Liver (tissue), 9 donors: Measurements from ENCODE around the gene KRTAP4-12. TPM values are rescaled to one million over a fixed set of nuclear protein-coding genes. Genes with fewer than 3 reads are reported as not detected.

Experiments
- DNase-seq: peaks from one replicate; pipeline ENCODE4 v3.0.0-alpha.2; 2017; ENCODE audit warnings: low spot score
- H3K27ac ChIP-seq, 2 donors: one replicate each; pipeline ENCODE4 v1.7.0; 2013; ENCODE audit warnings: inconsistent platforms in 2 of 2, low read length in 2 of 2, control low read depth in 1 of 2, low read depth in 1 of 2, mild to moderate bottlenecking in 1 of 2
- H3K27me3 ChIP-seq, 4 donors: one replicate each; pipeline versions ENCODE4 v1.6.1 to v1.7.0; 2013; ENCODE audit warnings: low read length in 3 of 4, inconsistent platforms in 1 of 4, mild to moderate bottlenecking in 1 of 4, moderate library complexity in 1 of 4; ENCODE audit not compliant: control insufficient read depth in 4 of 4, insufficient read depth in 4 of 4
- H3K36me3 ChIP-seq, 4 donors: one replicate each; pipeline versions ENCODE4 v1.6.1 to v1.7.0; 2013; ENCODE audit warnings: low read length in 3 of 4, mild to moderate bottlenecking in 3 of 4, low read depth in 1 of 4, moderate library complexity in 1 of 4; ENCODE audit not compliant: control insufficient read depth in 4 of 4, insufficient read depth in 3 of 4
- H3K4me1 ChIP-seq, 4 donors: one replicate each; pipeline versions ENCODE4 v1.6.1 to v1.7.0; 2013; ENCODE audit warnings: low read length in 3 of 4, mild to moderate bottlenecking in 3 of 4, moderate library complexity in 1 of 4; ENCODE audit not compliant: control insufficient read depth in 4 of 4, insufficient read depth in 4 of 4
- H3K4me3 ChIP-seq, 3 donors: one replicate each; pipeline versions ENCODE4 v1.6.1 to v1.7.0; 2013; ENCODE audit warnings: low read length in 3 of 3, control low read depth in 1 of 3, low read depth in 1 of 3, mild to moderate bottlenecking in 1 of 3
- H3K9ac ChIP-seq, 2 donors: one replicate each; pipeline ENCODE4 v1.7.0; 2013; ENCODE audit warnings: low read length in 2 of 2, mild to moderate bottlenecking in 2 of 2, moderate library complexity in 2 of 2, control low read depth in 1 of 2, low read depth in 1 of 2
- H3K9me3 ChIP-seq, 4 donors: one replicate each; pipeline versions ENCODE4 v1.6.1 to v1.7.0; 2013; ENCODE audit warnings: low read length in 3 of 4; ENCODE audit not compliant: control insufficient read depth in 4 of 4
- CTCF ChIP-seq: fragments of 150-350 bp; IDR thresholded peaks from 2 replicates; pipeline ENCODE4 v1.5.1; 2017; ENCODE audit warnings: improper control_type of control experiment, low read depth, low read length; ENCODE audit not compliant: missing input control
- EGR1 ChIP-seq, 2 donors: IDR thresholded peaks; 2 replicates each; pipeline ENCODE4 v1.6.1; 2016 to 2018; ENCODE audit warnings: antibody characterized with exemption in 2 of 2, low read depth in 2 of 2
- FOXA2 ChIP-seq: IDR thresholded peaks from 2 replicates; pipeline ENCODE4 v1.6.1; 2016; ENCODE audit warnings: antibody characterized with exemption
- GABPA ChIP-seq, 2 donors: IDR thresholded peaks in 1 of 2; conservative IDR thresholded peaks in 1 of 2; 2 replicates each; pipeline ENCODE4 v1.6.1; 2016; ENCODE audit warnings: antibody characterized with exemption in 2 of 2, mild to moderate bottlenecking in 1 of 2, moderate library complexity in 1 of 2
- HNF4A ChIP-seq, 2 donors: conservative IDR thresholded peaks; 2 replicates each; pipeline ENCODE4 v1.6.1; 2016; ENCODE audit warnings: antibody characterized with exemption in 2 of 2, mild to moderate bottlenecking in 2 of 2
- HNF4G ChIP-seq: IDR thresholded peaks from 2 replicates; pipeline ENCODE4 v1.6.1; 2016; ENCODE audit warnings: antibody characterized with exemption
- JUND ChIP-seq, 2 donors: IDR thresholded peaks; 2 replicates each; pipeline ENCODE4 v1.6.1; 2016; ENCODE audit warnings: antibody characterized with exemption in 2 of 2
- NR2F2 ChIP-seq: IDR thresholded peaks from 2 replicates; pipeline ENCODE4 v1.6.1; 2016; ENCODE audit warnings: antibody characterized with exemption
- RAD21 ChIP-seq, 2 donors: IDR thresholded peaks; 2 replicates each; pipeline ENCODE4 v1.6.1; 2016; ENCODE audit warnings: antibody characterized with exemption in 2 of 2, mild to moderate bottlenecking in 2 of 2
- RXRA ChIP-seq, 2 donors: IDR thresholded peaks; 2 replicates each; pipeline ENCODE4 v1.6.1; 2017 to 2018; ENCODE audit warnings: antibody characterized with exemption in 2 of 2, mild to moderate bottlenecking in 1 of 2
- SP1 ChIP-seq: IDR thresholded peaks from 2 replicates; pipeline ENCODE4 v1.6.1; 2018; ENCODE audit warnings: antibody characterized with exemption, mild to moderate bottlenecking
- TAF1 ChIP-seq: conservative IDR thresholded peaks from 2 replicates; pipeline ENCODE4 v1.6.1; 2016; ENCODE audit warnings: antibody characterized with exemption, mild to moderate bottlenecking
- YY1 ChIP-seq: IDR thresholded peaks from 2 replicates; pipeline ENCODE4 v1.6.1; 2016; ENCODE audit warnings: antibody characterized with exemption, mild to moderate bottlenecking
- WGBS: extraction: QIAGEN DNeasy Blood & Tissue Kit; methylation state at CpG from one replicate; pipeline ENCODE4 v1.1.7; 2013; 5-methylcytosine and 5-hydroxymethylcytosine counted together
- polyA plus RNA-seq, 2 donors: library from polyadenylated mRNA; stranded (reverse) in 1 of 2; unstranded in 1 of 2; fragments of 200-250 nt in 1 of 2; fragments of >200 nt in 1 of 2; fragmentation: Nextera tagmentation in 1 of 2; extraction: Ambion mirVana in 1 of 2; gene quantifications; one replicate each; pipeline versions ENCODE4 v1.2.1 to v1.2.3, GENCODE V29; 2013 to 2015
- total RNA-seq, 2 donors: library from RNA; depleted of rRNA; stranded (reverse); fragments of >200 nt; gene quantifications; one replicate each; pipeline ENCODE4 v1.2.3, GENCODE V29; 2014
- TF ChIP-seq, protein P1 (sequence below): IDR thresholded peaks from 2 replicates; pipeline ENCODE4 v1.6.1; 2016; ENCODE audit warnings: antibody characterized with exemption
- TF ChIP-seq, protein P2 (sequence below): IDR thresholded peaks from 2 replicates; pipeline ENCODE4 v1.6.1; 2016; ENCODE audit warnings: antibody characterized with exemption
- TF ChIP-seq, protein P3 (sequence below): IDR thresholded peaks from 2 replicates; pipeline ENCODE4 v1.6.1; 2016; ENCODE audit warnings: antibody characterized with exemption, mild to moderate bottlenecking
- donor health status: healthy.
- donor health status: healthy.
- donor health status: healthy.
- donor health status: healthy.
- donor health status: healthy.

The KRTAP4-12 gene
- total and polyA plus RNA-seq, 4 donors: not detected

DNA sequence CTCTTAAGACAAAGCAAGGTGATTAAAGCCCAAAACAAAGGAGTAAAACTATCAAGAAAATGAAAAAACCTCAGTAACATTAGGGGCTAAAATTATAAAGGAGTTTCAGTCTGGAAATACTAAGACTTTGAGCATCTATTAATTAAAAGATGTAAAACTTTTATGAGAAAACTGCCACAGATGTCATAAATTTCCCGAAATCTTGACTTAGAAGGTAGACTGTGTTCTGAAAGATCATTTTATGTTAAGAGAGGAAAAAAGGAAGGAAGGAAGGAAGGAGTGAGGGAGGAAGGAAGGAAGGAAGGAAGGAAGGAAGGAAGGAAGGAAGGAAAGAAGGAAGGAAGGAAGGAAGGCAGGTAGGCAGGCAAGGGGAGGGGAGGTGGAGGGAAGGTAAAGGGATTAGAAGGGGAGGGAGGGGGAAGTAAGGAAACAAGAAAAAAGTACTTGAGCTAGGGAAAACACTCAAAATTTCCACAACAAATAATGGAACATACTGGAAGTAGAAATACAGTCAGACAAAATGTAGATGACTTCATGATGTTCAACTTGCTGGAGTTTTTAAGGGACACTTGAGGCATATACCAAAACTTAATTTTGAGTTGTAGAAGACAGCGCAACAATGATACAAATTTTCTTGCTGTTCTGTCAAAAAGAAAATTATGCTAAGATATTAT, 23.7 kb upstream of the KRTAP4-12 start:
- Histone ChIP-seq H3K36me3 (no peaks in the 10 kb centered on the region), H3K27me3 (peaks cover 0 to 5% (median 0%) of the 10 kb centered on the region in 4 donors), H3K4me3 (no peak overlapping the region), H3K9ac (no peak overlapping the region), H3K9me3 (peaks cover 2 to 14% (median 7%) of the 10 kb centered on the region in 4 donors), H3K4me1 (no peaks in the 10 kb centered on the region), H3K27ac (no peak overlapping the region)
- DNase-seq: no peak
- WGBS: 90% methylated on average over 2 of the region's 2 CpGs
- TF ChIP-seq TAF1 (no peak), RXRA (IDR thresholded peaks at IDR 0.05) (no peak), RAD21 (IDR thresholded peaks at IDR 0.05) (no peak), HNF4A (conservative IDR thresholded peaks at IDR 0.05) (no peak), YY1 (no peak), GABPA (IDR thresholded peaks at IDR 0.05 in 1 of 2, conservative IDR thresholded peaks at IDR 0.05 in 1 of 2) (no peak)
- TF ChIP-seq, protein P1, sequence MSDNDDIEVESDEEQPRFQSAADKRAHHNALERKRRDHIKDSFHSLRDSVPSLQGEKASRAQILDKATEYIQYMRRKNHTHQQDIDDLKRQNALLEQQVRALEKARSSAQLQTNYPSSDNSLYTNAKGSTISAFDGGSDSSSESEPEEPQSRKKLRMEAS: no peak
- TF ChIP-seq, protein P2, sequence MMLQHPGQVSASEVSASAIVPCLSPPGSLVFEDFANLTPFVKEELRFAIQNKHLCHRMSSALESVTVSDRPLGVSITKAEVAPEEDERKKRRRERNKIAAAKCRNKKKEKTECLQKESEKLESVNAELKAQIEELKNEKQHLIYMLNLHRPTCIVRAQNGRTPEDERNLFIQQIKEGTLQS: no peak
- TF ChIP-seq, protein P3, sequence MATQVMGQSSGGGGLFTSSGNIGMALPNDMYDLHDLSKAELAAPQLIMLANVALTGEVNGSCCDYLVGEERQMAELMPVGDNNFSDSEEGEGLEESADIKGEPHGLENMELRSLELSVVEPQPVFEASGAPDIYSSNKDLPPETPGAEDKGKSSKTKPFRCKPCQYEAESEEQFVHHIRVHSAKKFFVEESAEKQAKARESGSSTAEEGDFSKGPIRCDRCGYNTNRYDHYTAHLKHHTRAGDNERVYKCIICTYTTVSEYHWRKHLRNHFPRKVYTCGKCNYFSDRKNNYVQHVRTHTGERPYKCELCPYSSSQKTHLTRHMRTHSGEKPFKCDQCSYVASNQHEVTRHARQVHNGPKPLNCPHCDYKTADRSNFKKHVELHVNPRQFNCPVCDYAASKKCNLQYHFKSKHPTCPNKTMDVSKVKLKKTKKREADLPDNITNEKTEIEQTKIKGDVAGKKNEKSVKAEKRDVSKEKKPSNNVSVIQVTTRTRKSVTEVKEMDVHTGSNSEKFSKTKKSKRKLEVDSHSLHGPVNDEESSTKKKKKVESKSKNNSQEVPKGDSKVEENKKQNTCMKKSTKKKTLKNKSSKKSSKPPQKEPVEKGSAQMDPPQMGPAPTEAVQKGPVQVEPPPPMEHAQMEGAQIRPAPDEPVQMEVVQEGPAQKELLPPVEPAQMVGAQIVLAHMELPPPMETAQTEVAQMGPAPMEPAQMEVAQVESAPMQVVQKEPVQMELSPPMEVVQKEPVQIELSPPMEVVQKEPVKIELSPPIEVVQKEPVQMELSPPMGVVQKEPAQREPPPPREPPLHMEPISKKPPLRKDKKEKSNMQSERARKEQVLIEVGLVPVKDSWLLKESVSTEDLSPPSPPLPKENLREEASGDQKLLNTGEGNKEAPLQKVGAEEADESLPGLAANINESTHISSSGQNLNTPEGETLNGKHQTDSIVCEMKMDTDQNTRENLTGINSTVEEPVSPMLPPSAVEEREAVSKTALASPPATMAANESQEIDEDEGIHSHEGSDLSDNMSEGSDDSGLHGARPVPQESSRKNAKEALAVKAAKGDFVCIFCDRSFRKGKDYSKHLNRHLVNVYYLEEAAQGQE: no peak

DNA sequence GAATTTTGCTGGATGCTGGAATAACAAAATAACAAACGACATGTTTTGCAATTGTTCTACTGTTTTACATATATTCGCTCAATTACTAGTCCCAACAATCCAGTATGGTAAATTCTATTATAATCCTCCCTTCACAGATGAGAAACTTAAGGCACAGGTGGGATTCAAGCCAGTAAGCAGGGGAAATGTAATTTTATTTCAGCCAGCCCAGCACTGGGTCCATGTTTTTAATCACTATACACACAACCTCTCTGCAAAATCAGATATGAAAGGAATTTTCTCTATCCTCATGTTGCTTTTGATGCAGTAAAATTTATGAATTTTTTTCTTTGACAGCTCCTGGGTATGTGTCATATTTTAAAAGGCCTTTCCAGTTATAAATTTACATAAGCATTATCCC, 21.3 kb upstream of the KRTAP4-12 start:
- Histone ChIP-seq H3K9ac (no peak overlapping the region), H3K27me3 (peaks cover 0 to 5% (median 0%) of the 10 kb centered on the region in 4 donors), H3K4me3 (no peak overlapping the region), H3K27ac (no peak overlapping the region), H3K36me3 (no peaks in the 10 kb centered on the region), H3K4me1 (no peaks in the 10 kb centered on the region), H3K9me3 (peaks cover 2 to 25% (median 7%) of the 10 kb centered on the region in 4 donors)
- WGBS: 82% methylated on average over 2 of the region's 2 CpGs
- no peak for TF ChIP-seq HNF4G
- TF ChIP-seq, protein P2: no peak
- TF ChIP-seq RAD21 (IDR thresholded peaks at IDR 0.05): no peak
- no peak for TF ChIP-seq FOXA2
- no peak for TF ChIP-seq GABPA (IDR thresholded peaks at IDR 0.05 in 1 of 2, conservative IDR thresholded peaks at IDR 0.05 in 1 of 2)
- no peak for TF ChIP-seq JUND (IDR thresholded peaks at IDR 0.05)
- TF ChIP-seq EGR1 (IDR thresholded peaks at IDR 0.05; ENCODE audit: low read depth in 2 of 2): no peak
- no peak for TF ChIP-seq SP1
- no peak for TF ChIP-seq NR2F2
- no peak for TF ChIP-seq HNF4A (conservative IDR thresholded peaks at IDR 0.05)
- TF ChIP-seq CTCF: no peak
- TF ChIP-seq YY1: no peak
- DNase-seq: no peak
